Right ventricle myocardium superior (tissue), 1 donor: Measurements from ENCODE around the gene LRCOL1. TPM values are rescaled to one million over a fixed set of nuclear protein-coding genes. Genes with fewer than 3 reads are reported as not detected.
A peak's percentile ranks its signal among the peaks of the same experiment; 100 is the strongest.

Experiments
- ATAC-seq: fragments of 200-7000 bp; cut with Tn5 transposase; one replicate; pipeline ENCODE4 v1.9.1; 2020; ENCODE audit warnings: mild to moderate bottlenecking; ENCODE audit not compliant: poor library complexity
- DNase-seq: peaks from one replicate; pipeline ENCODE4 v3.0.0-alpha.2; 2020
- intact Hi-C: fragments of 100-400 bp; cut with DNase I; formaldehyde crosslinking; loops from one replicate; pipeline ENCODE4 v1.11.2; 2022
- long read RNA-seq: library from polyadenylated mRNA; unstranded; transcript quantifications from one replicate; pipeline ENCODE4 v2.0.0, GENCODE V29; 2021
- total RNA-seq: library from RNA; stranded (reverse); fragmentation: NEBNext Ultra II Directional; extraction: Animal tissue kit (Norgen Biotek cat#: 25700); gene quantifications from one replicate; pipeline ENCODE4 v1.2.1, GENCODE V29; 2021
- donor health status: DM: no; HTN: yes; CAD: no; lungs with severe emphysema.

LRCOL1 gene
- total RNA-seq, result not detected
- long read RNA-seq, partial matches to known transcripts, result 0 of 1 reads
- long read RNA-seq, other reads (novel, unspliced or antisense), result 1 of 1 reads

GRCh38 chr12:132610051-132610759 is at the start of gene LRCOL1:
Gene LRCOL1 (minus strand): TSS chr12:132610582. CDS start chr12:132606251, 4,331 bp downstream.
- ATAC-seq, result peak; percentile 40
- DNase-seq, result peak; percentile 71
- intact Hi-C loops, result no loop called here

DNA sequence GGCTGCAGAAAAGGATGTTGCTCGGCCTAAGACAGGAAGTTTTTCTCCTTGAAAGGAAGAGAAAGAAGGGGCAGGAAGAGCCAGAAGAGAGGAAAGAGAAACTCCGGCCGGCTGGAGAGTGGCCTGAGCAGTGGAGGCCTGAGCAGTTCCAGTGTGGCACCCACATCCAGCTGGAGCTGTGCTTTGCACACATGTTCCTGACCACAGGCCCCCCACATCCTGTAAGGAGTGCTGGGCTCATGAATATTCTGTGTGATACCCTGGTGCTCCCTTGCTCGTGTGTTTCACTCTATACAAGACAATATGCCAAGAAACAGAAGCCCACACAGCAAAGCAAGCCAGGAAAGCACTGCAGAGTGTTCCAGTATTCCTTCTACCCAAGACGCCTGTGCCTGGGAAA is 49.7 kb upstream of the LRCOL1 start:
- no peak for ATAC-seq

GRCh38 chr12:132659146-132659545 is 48.8 kb upstream of the LRCOL1 start:
- no peak for ATAC-seq
- DNase-seq, result no peak
- intact Hi-C loops, result no loop called here

More for the DNA sequence above, 49.7 kb upstream of the LRCOL1 start:
- DNase-seq, result no peak
- intact Hi-C loops, result no loop called here

- no peak for DNase-seq
- no peak for ATAC-seq
- intact Hi-C loops, result no loop called here
Measured at GRCh38 chr12:132658149-132658894, 47.9 kb upstream of the LRCOL1 start.

GRCh38 chr12:132657004-132657727 is 46.8 kb upstream of the LRCOL1 start:
- intact Hi-C loops, result no loop called here
- DNase-seq, result no peak
- no peak for ATAC-seq

DNA sequence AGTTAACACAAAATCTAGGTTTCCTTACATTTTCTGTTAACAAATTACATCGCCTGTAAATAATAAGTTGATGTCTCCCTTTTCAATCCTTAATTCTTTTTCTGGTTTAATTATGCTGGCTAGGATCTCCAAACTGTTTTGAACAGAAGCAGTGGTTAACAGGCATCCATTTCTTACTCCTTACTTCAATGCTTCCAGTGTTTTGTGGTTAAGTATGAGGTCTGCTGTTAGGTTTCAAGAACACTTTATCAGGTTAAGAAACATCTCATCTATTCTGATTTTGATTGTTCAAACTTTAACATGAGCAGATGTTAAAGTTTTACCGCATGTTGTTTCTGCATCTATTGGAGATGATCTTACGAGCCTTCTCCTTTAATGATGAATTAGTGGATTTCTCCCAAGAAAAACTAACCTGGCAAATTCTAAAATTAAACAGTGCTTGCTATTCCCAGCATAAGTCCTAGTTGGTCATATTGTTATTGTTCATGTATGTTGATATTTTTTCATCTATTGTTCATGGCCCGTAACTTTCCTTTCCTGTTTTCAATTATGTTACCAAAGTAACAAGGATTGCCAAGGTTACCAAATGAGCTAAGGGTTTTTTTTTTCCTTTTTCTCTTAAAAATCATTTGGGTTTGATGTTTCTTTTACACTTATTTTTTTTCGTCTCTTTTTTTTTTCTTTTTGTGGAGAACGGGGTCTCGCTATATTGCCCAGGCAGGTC is 43.3 kb upstream of the LRCOL1 start:
- ATAC-seq (no peak), DNase-seq (no peak)
- intact Hi-C loops, result no loop called here

DNA sequence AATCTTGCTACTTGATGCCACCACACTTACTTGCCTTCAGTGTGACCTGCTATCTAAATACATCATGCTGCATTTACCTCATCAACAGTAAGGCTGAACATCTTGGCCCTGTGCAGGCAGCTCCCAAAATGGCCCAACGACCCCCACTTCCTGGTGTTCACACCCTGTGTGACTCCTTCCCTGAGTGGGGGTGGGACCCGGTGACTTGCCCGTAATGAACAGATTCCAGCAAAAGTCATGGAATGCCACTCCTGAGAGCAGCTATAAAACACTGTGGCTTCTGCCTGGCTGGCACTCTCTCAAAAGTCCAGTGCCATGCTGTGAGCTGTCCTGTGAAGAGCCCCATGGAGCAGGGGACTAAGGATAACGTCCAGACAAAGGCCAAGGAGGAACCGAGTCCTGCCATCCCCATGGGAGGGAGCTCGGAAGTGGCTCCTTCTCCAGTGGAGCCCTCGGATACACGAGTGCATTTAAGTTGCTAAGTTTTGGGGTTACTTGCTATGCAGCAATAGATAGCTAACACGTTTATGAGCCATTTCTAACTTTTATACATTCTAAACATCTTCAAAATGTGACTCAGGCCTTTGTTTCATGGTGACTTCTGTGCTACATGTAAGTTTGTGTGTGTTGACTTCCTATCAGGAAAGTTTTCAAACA is 41.2 kb upstream of the LRCOL1 start:
- intact Hi-C loops, result no loop called here
- ATAC-seq (no peak), DNase-seq (no peak)

DNA sequence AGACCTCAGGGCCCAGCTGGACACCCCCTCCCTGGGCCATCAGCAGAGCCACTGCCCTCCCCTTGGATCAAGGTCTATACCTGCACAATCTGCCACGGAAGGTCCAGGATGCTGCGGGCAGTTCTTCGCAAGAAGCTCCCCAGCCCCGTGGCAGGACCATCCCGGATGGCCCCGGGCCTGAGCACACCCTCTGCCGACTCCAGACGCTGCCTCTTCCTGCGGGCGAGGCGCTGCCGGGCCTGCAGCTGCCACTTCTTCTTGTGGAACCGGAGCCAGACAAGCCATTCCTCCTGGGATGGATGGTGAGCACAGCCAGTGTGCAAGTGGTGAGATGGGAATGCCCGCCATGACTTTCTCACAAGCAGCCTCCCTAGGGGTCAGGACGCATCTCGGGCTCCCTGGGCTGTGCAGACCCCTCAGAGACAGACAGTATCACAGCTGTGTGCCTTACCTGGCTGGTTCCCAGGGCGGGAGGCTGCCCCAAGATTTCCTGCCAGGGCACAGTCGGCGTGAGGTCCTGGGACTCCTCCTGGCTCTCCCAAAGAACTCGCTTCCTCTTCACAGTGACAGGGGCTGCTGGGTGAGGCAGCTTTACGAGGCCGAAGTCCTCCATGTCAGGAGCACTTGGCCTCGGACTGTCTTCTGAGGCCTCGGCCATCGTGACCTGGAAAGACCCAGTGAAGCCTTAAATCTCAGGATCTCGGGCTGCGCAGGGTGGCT is 39.0 kb upstream of the LRCOL1 start:
- DNase-seq (no peak), ATAC-seq (no peak)
- intact Hi-C loops, result loop anchor here (10.0 kb wide), 1 partner anchor 495 kb away; no protein-coding TSS in a partner anchor

- no peak for ATAC-seq
- intact Hi-C loops, result loop anchor here (10.0 kb wide), 1 partner anchor 494 kb away; no protein-coding TSS in a partner anchor
- DNase-seq, result no peak
Measured at GRCh38 chr12:132648616-132649225, 38.3 kb upstream of the LRCOL1 start.

- ATAC-seq (no peak), DNase-seq (no peak)
- intact Hi-C loops, result loop anchor here (10.0 kb wide), 1 partner anchor 493 kb away; no protein-coding TSS in a partner anchor
Measured at GRCh38 chr12:132647858-132648257, 37.5 kb upstream of the LRCOL1 start.

DNA sequence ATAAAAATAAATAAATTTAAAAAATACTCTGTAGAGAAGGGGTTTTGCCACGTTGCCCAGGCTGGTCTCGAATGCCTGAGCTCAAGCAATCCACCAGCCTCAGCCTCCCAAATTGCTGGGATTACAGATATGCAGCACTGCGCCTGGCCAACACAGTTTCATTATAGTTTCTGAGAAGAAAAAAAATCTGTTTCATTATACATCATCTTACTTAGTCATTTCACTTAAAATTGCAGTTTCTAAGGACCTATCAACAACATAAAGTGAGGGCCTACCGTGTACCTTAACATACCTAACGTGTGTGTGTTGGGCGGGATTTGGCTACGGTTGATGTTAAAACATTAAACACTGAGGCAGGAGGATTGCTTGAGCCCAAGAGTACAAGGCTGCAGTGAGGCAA is 36.5 kb upstream of the LRCOL1 start:
- DNase-seq (no peak), ATAC-seq (no peak)
- intact Hi-C loops, result loop anchor here (10.0 kb wide), 1 partner anchor 492 kb away; no protein-coding TSS in a partner anchor

- intact Hi-C loops, result loop anchor here (10.0 kb wide), 1 partner anchor 488 kb away; no protein-coding TSS in a partner anchor
- DNase-seq (no peak), ATAC-seq (no peak)
Measured at GRCh38 chr12:132642846-132643835, 32.8 kb upstream of the LRCOL1 start.

- DNase-seq, result no peak
- intact Hi-C loops, result loop anchor here (10.0 kb wide), 1 partner anchor 487 kb away; no protein-coding TSS in a partner anchor
- no peak for ATAC-seq
Measured at GRCh38 chr12:132641811-132642650, 31.6 kb upstream of the LRCOL1 start.

DNA sequence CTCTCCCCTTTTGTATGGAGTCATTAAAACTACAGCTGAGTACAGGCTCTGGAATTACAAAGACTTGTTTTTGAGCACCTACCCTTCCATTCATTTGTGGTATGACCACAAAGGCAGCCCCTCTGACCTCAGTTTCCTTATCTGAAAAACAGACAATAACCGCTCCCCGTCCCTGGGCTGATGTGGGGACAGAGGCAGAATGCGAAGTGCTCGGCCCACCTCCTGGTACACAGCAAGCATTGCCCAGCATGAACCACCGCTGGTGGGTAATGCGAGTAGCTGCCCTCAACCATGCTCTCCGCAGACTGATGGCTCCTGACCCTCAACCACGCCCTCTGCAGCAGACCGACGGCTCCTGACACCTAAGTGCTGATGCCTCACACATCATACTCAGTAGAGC is 30.6 kb upstream of the LRCOL1 start:
- intact Hi-C loops, result loop anchor here (10.0 kb wide), 1 partner anchor 486 kb away; no protein-coding TSS in a partner anchor
- DNase-seq (no peak), ATAC-seq (no peak)
